K562 (cell line): Measurements from ENCODE around the gene OR51B5. TPM values are rescaled to one million over a fixed set of nuclear protein-coding genes. Genes with fewer than 3 reads are reported as not detected.
A peak's percentile ranks its signal among the peaks of the same experiment; 100 is the strongest.

Experiments used
- ATAC-seq: fragments of 200-7000 bp; cut with Tn5 transposase; 3 replicates; pipeline ENCODE4 v1.9.1; 2020; ENCODE audit warnings: moderate library complexity
- BruUV-seq: library from RNA; stranded (reverse); fragments of 400-500 nt; replicated peaks from 2 replicates; lab custom pipeline; 2021; lab: Mats Ljungman, UMichigan
- CTCF ChIA-PET: fragments of 300-600 bp; formaldehyde crosslinking; extraction: SDS; loops from one replicate; lab custom pipeline; 2021; ENCODE audit warnings: low intra/inter-chr PET ratio; lab: Yijun Ruan, JAX
- POLR2A ChIA-PET: fragments of 300-600, 350-650 bp; sonication (Branson Sonifier 250); formaldehyde crosslinking; extraction: SDS; loops from one replicate; lab custom pipeline; 2021; ENCODE audit warnings: antibody characterized with exemption, inconsistent platforms; lab: Yijun Ruan, JAX
- DNase-seq, 4 experiments: peaks; one replicate each; pipeline versions ENCODE4 v3.0.0 to v3.0.0-alpha.2; 2011 to 2018; ENCODE audit warnings: low spot score in 3 of 4, mixed read lengths in 3 of 4; ENCODE audit errors: extremely low read depth in 1 of 4
- FAIRE-seq: peaks from 2 replicates; lab custom pipeline; 2011; peaks lifted over from hg19 to GRCh38; lab: Jason Lieb, UNC
- H2AFZ ChIP-seq: 2 replicates; pipeline ENCODE4 v1.6.0; 2011; ENCODE audit warnings: low read depth, low read length, control low read depth, inconsistent platforms
- H3K27ac ChIP-seq: fragments of 200-600 bp; 3 replicates; pipeline ENCODE4 v1.8.0; 2011; ENCODE audit warnings: low read depth, mild to moderate bottlenecking, control low read depth, inconsistent platforms, low read length, moderate library complexity, mixed read lengths; ENCODE audit errors: extremely low read depth
- H3K27me3 ChIP-seq, 2 experiments: fragments of 300-600 bp in 1 of 2; 2 replicates in 1 of 2; 3 replicates in 1 of 2; pipeline versions ENCODE4 v1.6.0 to v1.8.0; 2011; ENCODE audit warnings: inconsistent platforms in 2 of 2, low read length in 2 of 2, mild to moderate bottlenecking in 1 of 2, mixed read lengths in 1 of 2, moderate library complexity in 1 of 2; ENCODE audit not compliant: control insufficient read depth in 2 of 2, insufficient read depth in 2 of 2
- H3K36me3 ChIP-seq: fragments of 300-600 bp; 3 replicates; pipeline ENCODE4 v1.8.0; 2011; ENCODE audit warnings: mild to moderate bottlenecking, low read length, inconsistent platforms; ENCODE audit not compliant: control insufficient read depth, insufficient read depth
- H3K4me1 ChIP-seq, 2 experiments: fragments of 200-600 bp in 1 of 2; replicated peaks in 1 of 2; 2 replicates in 1 of 2; 3 replicates in 1 of 2; pipeline versions ENCODE4 v1.5.1 to v1.8.0; 2011; ENCODE audit warnings: inconsistent platforms in 2 of 2, low read length in 2 of 2, mild to moderate bottlenecking in 1 of 2, mixed read lengths in 1 of 2, moderate library complexity in 1 of 2; ENCODE audit not compliant: control insufficient read depth in 2 of 2, insufficient read depth in 2 of 2
- H3K4me2 ChIP-seq: 2 replicates; pipeline ENCODE4 v1.6.1; 2011; ENCODE audit warnings: low read length, control low read depth, inconsistent platforms, mixed read lengths; ENCODE audit not compliant: insufficient read depth
- H3K4me3 ChIP-seq: fragments of 200-600 bp; sonication (generic), shearing (Covaris generic); 2 replicates; pipeline ENCODE4 v1.5.1; 2016; ENCODE audit warnings: control low read depth, inconsistent platforms
- H3K79me2 ChIP-seq: fragments of 200-600 bp; 3 replicates; pipeline ENCODE4 v1.8.0; 2011; ENCODE audit warnings: low read length, inconsistent platforms; ENCODE audit not compliant: control insufficient read depth, insufficient read depth
- H3K9ac ChIP-seq, 2 experiments: 2 replicates each; pipeline versions ENCODE4 v1.6.0 to v1.6.1; 2011; ENCODE audit warnings: low read depth in 2 of 2, low read length in 2 of 2, control low read depth in 1 of 2, inconsistent platforms in 1 of 2, mild to moderate bottlenecking in 1 of 2, mixed read lengths in 1 of 2; ENCODE audit not compliant: insufficient read depth in 1 of 2
- H3K9me1 ChIP-seq: one replicate; pipeline ENCODE4 v1.6.0; 2011; ENCODE audit warnings: inconsistent platforms, mild to moderate bottlenecking, low read length, moderate library complexity; ENCODE audit not compliant: control insufficient read depth, insufficient read depth
- H3K9me3 ChIP-seq: replicated peaks from 2 replicates; pipeline ENCODE4 v1.5.1; 2011; ENCODE audit warnings: low read depth, low read length, inconsistent platforms; ENCODE audit not compliant: control insufficient read depth, insufficient read depth
- H4K20me1 ChIP-seq: replicated peaks from 2 replicates; pipeline ENCODE4 v1.6.1; 2011; ENCODE audit warnings: low read length, inconsistent platforms, mixed read lengths; ENCODE audit not compliant: control insufficient read depth, insufficient read depth
- CEBPB ChIP-seq: fragments of 450-650 bp; IDR thresholded peaks from 2 replicates; pipeline ENCODE4 v1.6.1; 2016; ENCODE audit warnings: missing genetic modification characterization, missing compliant biosample characterization
- CEBPG ChIP-seq, 3 experiments: fragments of 200-800 bp in 1 of 3; sonication (Bioruptor generic) in 1 of 3; sonication (generic) in 1 of 3; formaldehyde crosslinking in 1 of 3; IDR thresholded peaks in 2 of 3; conservative IDR thresholded peaks in 1 of 3; 2 replicates each; pipeline versions ENCODE4 v1.6.1 to v1.8.0; 2016 to 2022; ENCODE audit warnings: missing compliant biosample characterization in 2 of 3, missing genetic modification characterization in 2 of 3, mild to moderate bottlenecking in 1 of 3, missing genetic modification reagents in 1 of 3
- U2AF2 ChIP-seq: fragments of 200-400 bp; formaldehyde crosslinking; optimal IDR thresholded peaks from 2 replicates; pipeline ENCODE3; 2017; ENCODE audit warnings: low read depth, mild to moderate bottlenecking, low read length
- WGBS: fragments of 100-300 bp; shearing (Covaris generic); methylation state at CpG from one replicate; pipeline ENCODE4 v1.1.6; 2016; ENCODE audit warnings: low coverage, mixed read lengths; ENCODE audit not compliant: insufficient coverage; ENCODE audit errors: missing lambda C conversion rate; 5-methylcytosine and 5-hydroxymethylcytosine counted together
- in situ Hi-C: fragments of 300-500 bp; cut with MboI; formaldehyde crosslinking; loops from 4 replicates; pipeline ENCODE4 v1.15.0; 2018; ENCODE audit warnings: inconsistent platforms, mixed read lengths
- intact Hi-C: fragments of 100-400 bp; cut with micrococcal nuclease; formaldehyde crosslinking; loops from 2 replicates; pipeline ENCODE4 v1.14.2; 2022
- polyA plus RNA-seq, 8 experiments: library from polyadenylated mRNA; depleted of rRNA in 4 of 8; stranded (reverse) in 5 of 8; unstranded in 3 of 8; fragments of >200 nt; fragmentation: Nextera tagmentation in 2 of 8; fragmentation: Illumina TruSeq in 1 of 8; extraction: Ambion mirVana in 2 of 8; extraction: Trizol in 1 of 8; gene quantifications; 2 replicates each; pipeline versions ENCODE4 v1.2.1 to v1.2.3, GENCODE V29; 2011 to 2014; ENCODE audit warnings: inconsistent platforms in 1 of 8, missing spikeins in 1 of 8
- total RNA-seq, 7 experiments: library from RNA; depleted of rRNA in 6 of 7; stranded (reverse); fragments of >200 nt in 6 of 7; fragmentation: Illumina TruSeq in 2 of 7; extraction: Trizol in 2 of 7; gene quantifications; 2 replicates each; pipeline versions ENCODE4 v1.2.1 to v1.2.3, GENCODE V29; 2011 to 2021; ENCODE audit warnings: low replicate concordance in 1 of 7
- TF ChIP-seq, protein P1 (sequence below): fragments of 250-450 bp; sonication (Bioruptor Pico); IDR thresholded peaks from 2 replicates; pipeline ENCODE4 v1.4.0; 2020

Gene OR51B5
- total and polyA plus RNA-seq, 9 of the 15 experiments (the other 6 are each of a cell fraction or from before 2014, with no cell fraction given) = 81.2 to 176 (median 113) TPM

DNA sequence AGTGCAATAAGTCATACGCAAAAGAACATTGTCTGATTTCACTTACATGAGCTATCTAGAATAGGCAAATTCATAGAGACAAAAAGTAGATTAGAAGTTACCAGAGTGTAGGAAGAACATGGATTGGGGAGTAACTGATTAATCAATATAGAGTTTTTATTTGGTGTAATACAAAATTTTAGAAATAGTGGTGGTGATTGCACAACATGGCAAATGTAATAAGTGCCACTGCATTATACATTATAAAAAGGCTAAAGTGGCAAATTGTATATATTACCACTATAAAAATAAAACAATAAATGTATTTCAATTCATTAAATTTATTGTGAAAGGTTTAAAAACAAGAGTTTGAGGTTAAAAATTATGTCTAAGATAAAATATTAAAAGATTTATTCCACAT lies 32.9 kb downstream of the OR51B5 start:
- intact Hi-C loops (no loop called here), in situ Hi-C loops (no loop called here)
- H3K4me3 ChIP-seq = no peak overlapping the region
- H3K4me2 ChIP-seq = no peak overlapping the region
- no peak overlapping the region for H2AFZ ChIP-seq
- H3K4me1 ChIP-seq = no peaks in the 10 kb centered on the region; a peak in 1 of 5 replicates
- no TSS peak for BruUV-seq
- peaks cover 39% of the 10 kb centered on the region for H3K36me3 ChIP-seq
- no peaks in the 10 kb centered on the region for H4K20me1 ChIP-seq
- TF ChIP-seq, protein P1, sequence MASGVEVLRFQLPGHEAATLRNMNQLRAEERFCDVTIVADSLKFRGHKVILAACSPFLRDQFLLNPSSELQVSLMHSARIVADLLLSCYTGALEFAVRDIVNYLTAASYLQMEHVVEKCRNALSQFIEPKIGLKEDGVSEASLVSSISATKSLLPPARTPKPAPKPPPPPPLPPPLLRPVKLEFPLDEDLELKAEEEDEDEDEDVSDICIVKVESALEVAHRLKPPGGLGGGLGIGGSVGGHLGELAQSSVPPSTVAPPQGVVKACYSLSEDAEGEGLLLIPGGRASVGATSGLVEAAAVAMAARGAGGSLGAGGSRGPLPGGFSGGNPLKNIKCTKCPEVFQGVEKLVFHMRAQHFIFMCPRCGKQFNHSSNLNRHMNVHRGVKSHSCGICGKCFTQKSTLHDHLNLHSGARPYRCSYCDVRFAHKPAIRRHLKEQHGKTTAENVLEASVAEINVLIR = no peak
- TF ChIP-seq CEBPG (CRISPR knock-in tag; IDR thresholded peaks at IDR 0.05) = no peak
- peak; percentile 25 to 46; a peak in 2 of 4 replicates for TF ChIP-seq CEBPG (tag; conservative IDR thresholded peaks at IDR 0.05 in 1 of 2, IDR thresholded peaks at IDR 0.05 in 1 of 2)
- TF ChIP-seq CEBPB (tag) = peak; percentile 70
- TF ChIP-seq U2AF2 = no peak
- ATAC-seq (no peak), FAIRE-seq (no peak), DNase-seq (no peak)
- ChIA-PET CTCF (no interaction called here), POLR2A (no interaction called here)
- H3K79me2 ChIP-seq = peaks cover 52% of the 10 kb centered on the region
- H3K9ac ChIP-seq = no peak overlapping the region
- no peak overlapping the region for H3K27ac ChIP-seq
- no peaks in the 10 kb centered on the region for H3K27me3 ChIP-seq
- H3K9me1 ChIP-seq = no peaks in the 10 kb centered on the region
- H3K9me3 ChIP-seq = no peaks in the 10 kb centered on the region
- WGBS = 90% methylated on average over 1 of the region's 1 CpG
